ENCODE data around the gene FHAD1.

FHAD1 gene

GRCh38 chr1:15255582-15256149, 8.6 kb downstream of the FHAD1 start:
- no peak for DNase-seq
- no peak for TF ChIP-seq CTCF (IDR thresholded peaks at IDR 0.05)
- H3K4me3 Mint-ChIP-seq: no peak overlapping the region
- H3K27me3 Mint-ChIP-seq (ENCODE audit: low read depth, poor library complexity): peaks cover 36% of the 10 kb centered on the region
- H3K9me3 Mint-ChIP-seq: peaks cover 9% of the 10 kb centered on the region
- H3K4me1 Mint-ChIP-seq: peaks cover 6% of the 10 kb centered on the region
- H3K27ac Mint-ChIP-seq: no peak overlapping the region
- H3K36me3 Mint-ChIP-seq (ENCODE audit: low read depth): no peaks in the 10 kb centered on the region

- H3K9me3 Mint-ChIP-seq: peaks cover 9% of the 10 kb centered on the region
- H3K4me1 Mint-ChIP-seq: peaks cover 10% of the 10 kb centered on the region
- no peak for DNase-seq
- H3K27ac Mint-ChIP-seq: no peak overlapping the region
- TF ChIP-seq CTCF (IDR thresholded peaks at IDR 0.05): no peak
- no peak overlapping the region for H3K4me3 Mint-ChIP-seq
- peaks cover 34% of the 10 kb centered on the region for H3K27me3 Mint-ChIP-seq (ENCODE audit: low read depth, poor library complexity)
- H3K36me3 Mint-ChIP-seq (ENCODE audit: low read depth): no peaks in the 10 kb centered on the region
These were observed 9.6 kb downstream of the FHAD1 start for GRCh38 chr1:15256584-15256983.

- DNase-seq: no peak
- H3K4me3 Mint-ChIP-seq: no peak overlapping the region
- H3K27ac Mint-ChIP-seq: no peak overlapping the region
- H3K36me3 Mint-ChIP-seq (ENCODE audit: low read depth): no peaks in the 10 kb centered on the region
- H3K4me1 Mint-ChIP-seq: peaks cover 11% of the 10 kb centered on the region
- H3K27me3 Mint-ChIP-seq (ENCODE audit: low read depth, poor library complexity): peaks cover 30% of the 10 kb centered on the region
- H3K9me3 Mint-ChIP-seq: peaks cover 3% of the 10 kb centered on the region
- no peak for TF ChIP-seq CTCF (IDR thresholded peaks at IDR 0.05)
These were observed 10.3 kb downstream of the FHAD1 start for GRCh38 chr1:15257309-15257708.

GRCh38 chr1:15258833-15259621, 12.0 kb downstream of the FHAD1 start:
- no peaks in the 10 kb centered on the region for H3K36me3 Mint-ChIP-seq (ENCODE audit: low read depth)
- no peak for DNase-seq
- no peak overlapping the region for H3K27ac Mint-ChIP-seq
- peaks cover 3% of the 10 kb centered on the region for H3K9me3 Mint-ChIP-seq
- no peak overlapping the region for H3K4me3 Mint-ChIP-seq
- H3K4me1 Mint-ChIP-seq: peaks cover 11% of the 10 kb centered on the region
- peaks cover 18% of the 10 kb centered on the region for H3K27me3 Mint-ChIP-seq (ENCODE audit: low read depth, poor library complexity)
- TF ChIP-seq CTCF (IDR thresholded peaks at IDR 0.05): no peak

- H3K27ac Mint-ChIP-seq: no peak overlapping the region
- no peak for DNase-seq
- H3K4me1 Mint-ChIP-seq: peaks cover 11% of the 10 kb centered on the region
These were observed 12.6 kb downstream of the FHAD1 start for GRCh38 chr1:15259622-15260007.

More at GRCh38 chr1:15259622-15260007, 12.6 kb downstream of the FHAD1 start:
- Mint-ChIP-seq H3K9me3 (peaks cover 8% of the 10 kb centered on the region), H3K4me3 (no peak overlapping the region), H3K36me3 (ENCODE audit: low read depth) (no peaks in the 10 kb centered on the region), H3K27me3 (ENCODE audit: low read depth, poor library complexity) (peaks cover 24% of the 10 kb centered on the region)
- no peak for TF ChIP-seq CTCF (IDR thresholded peaks at IDR 0.05)
